GM13976 (cell line): ENCODE data around the gene RPL26.

Experiments
- DNase-seq: peaks from one replicate; pipeline ENCODE4 v3.0.0; 2012; ENCODE audit warnings: low spot score
- CTCF ChIP-seq: IDR thresholded peaks from 2 replicates; pipeline ENCODE4 v1.5.1; 2012; ENCODE audit warnings: borderline replicate concordance, mild to moderate bottlenecking; ENCODE audit not compliant: insufficient read depth; ENCODE audit errors: extremely low read depth, missing control alignments, control extremely low read depth
- in situ Hi-C: fragments of 300-500 bp; cut with MboI; formaldehyde crosslinking; loops from one replicate; pipeline ENCODE4 v1.12.0; 2022; ENCODE audit warnings: low sequenced_read_pairs, mixed read lengths, inconsistent platforms; ENCODE audit not compliant: unreplicated experiment

The RPL26 gene

DNA sequence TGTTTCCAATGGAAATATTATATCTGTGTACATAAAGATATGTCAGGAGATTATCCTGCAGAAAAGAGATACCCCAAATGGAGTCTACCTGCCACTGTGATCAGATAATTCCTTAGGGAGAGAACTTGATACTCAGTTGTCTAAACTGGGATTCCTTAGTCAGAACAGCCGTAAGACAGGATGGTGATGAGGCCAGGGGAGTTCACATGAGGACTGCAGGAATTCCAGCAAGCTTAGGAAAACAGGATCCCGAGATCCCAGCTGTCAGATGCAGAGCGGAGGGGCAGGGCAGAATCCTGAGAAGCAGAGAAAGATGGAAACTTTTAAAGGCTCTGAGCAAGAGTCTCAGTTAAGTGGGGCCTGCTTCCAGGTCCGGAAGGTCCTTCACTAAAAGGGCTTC, 11.2 kb downstream of the RPL26 start:
- DNase-seq, result no peak
- in situ Hi-C loops, result no loop called here
- no peak for TF ChIP-seq CTCF

DNA sequence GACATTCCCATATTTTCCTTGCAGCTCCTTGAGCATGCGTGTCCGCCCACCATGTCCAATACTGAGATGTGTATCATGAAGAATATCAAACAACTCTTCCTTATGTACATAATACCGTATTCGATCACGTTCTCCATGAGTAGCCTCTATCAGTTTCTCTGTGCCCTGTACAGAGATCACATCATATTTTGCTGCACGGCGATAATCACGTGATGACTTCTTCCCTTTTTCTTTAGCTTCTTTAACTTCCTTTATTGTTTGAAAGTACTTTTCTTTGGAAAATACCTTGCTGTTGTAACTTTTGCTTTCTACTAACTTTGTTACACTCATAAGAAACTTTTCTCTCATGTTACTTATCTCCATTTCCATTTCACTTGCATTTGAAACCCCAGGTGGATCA, 13.0 kb downstream of the RPL26 start:
- no peak for TF ChIP-seq CTCF
- no peak for DNase-seq
- in situ Hi-C loops, result no loop called here

- no peak for DNase-seq
- in situ Hi-C loops, result no loop called here
- TF ChIP-seq CTCF, result no peak
Observed at GRCh38 chr17:8368193-8368592, 14.8 kb downstream of the RPL26 start.

DNA sequence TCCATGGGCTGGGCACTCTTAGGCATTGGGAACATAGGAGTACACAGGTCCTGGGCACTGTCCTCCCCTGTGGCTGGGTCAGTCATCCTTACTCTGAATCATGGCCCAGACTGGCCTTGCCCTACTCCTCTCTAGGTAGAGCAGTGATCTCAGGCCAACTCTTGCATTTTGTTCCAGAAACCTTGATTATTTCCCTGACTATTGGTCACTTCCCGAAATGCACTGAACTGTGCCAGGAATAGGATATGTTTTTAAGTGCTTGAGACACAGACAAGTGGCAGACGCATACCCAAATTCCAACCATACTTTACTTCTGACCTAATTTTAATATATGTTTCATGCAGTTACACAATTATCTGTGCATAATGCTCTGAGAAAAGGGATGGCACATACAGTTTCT, 16.8 kb downstream of the RPL26 start:
- in situ Hi-C loops, result no loop called here
- no peak for DNase-seq
- TF ChIP-seq CTCF, result no peak

DNA sequence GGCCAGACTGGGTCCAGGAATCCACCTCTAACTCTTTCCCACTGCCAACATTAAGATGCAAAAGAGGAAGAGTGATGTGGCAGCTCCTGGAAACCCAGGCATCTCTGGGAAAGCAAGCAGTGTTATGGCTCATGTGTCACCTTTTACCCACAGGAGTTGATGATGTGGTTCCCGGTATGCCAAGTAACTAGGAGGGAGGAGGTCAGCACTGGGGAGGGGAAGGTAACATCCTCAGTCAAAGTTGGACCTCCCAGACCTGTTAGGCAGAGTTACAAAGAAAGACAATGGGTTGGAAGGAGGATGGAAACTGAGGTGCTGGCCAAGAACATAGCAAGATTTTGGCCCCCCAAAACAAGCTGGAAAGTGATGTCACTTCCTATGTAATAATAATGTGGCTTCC, 17.9 kb downstream of the RPL26 start:
- no peak for DNase-seq
- TF ChIP-seq CTCF, result no peak
- in situ Hi-C loops, result no loop called here

DNA sequence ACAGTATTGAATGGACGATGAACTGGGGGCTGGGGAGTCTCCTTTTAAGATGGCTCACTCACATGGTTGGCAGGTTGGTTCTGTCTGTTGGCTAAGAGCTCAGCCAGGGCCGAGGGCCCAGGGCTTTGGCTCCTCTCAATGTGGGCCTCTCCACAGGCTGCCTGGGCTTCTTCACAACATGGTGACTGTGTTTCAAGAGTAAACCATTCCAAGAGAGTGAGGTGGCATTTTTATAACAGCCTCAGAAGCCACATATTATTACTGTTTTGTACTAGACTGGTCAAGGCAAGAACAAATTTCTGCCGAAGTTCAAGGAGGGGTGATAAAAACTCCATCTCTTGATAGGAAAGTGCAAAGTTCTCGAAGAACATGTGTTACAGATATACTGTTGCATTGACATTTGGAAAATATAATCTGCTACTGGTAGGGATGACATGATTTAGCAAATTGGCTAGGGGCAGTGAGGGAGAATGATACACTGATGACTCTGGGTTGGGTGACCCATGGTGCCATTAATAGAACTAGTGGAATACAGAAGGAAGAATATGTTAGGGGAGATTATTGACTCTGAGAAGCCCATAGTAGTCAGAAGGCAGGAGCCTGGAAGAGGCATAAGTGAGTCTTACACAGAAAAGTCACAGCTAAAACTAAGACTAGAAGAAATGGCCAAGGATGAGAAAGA, 20.2 kb downstream of the RPL26 start:
- TF ChIP-seq CTCF, result no peak
- in situ Hi-C loops, result no loop called here
- DNase-seq, result no peak
